HepG2 (cell line): Measurements from ENCODE around the gene TNFSF12. TPM values are rescaled to one million over a fixed set of nuclear protein-coding genes. Genes with fewer than 3 reads are reported as not detected.

Source experiments
- DPF2 ChIP-seq: sonication (generic); formaldehyde crosslinking; IDR thresholded peaks from 2 replicates; pipeline ENCODE4 v1.4.0; 2020; ENCODE audit warnings: mild to moderate bottlenecking, low read depth, missing genetic modification reagents, borderline replicate concordance
- EHMT2 ChIP-seq: fragments of 200-600 bp; sonication (generic); IDR thresholded peaks from 2 replicates; pipeline ENCODE4 v1.7.0; 2017; ENCODE audit warnings: antibody characterized with exemption, low read depth, low read length, borderline replicate concordance
- ERF ChIP-seq: IDR thresholded peaks from 2 replicates; pipeline ENCODE4 v1.6.1; 2018; ENCODE audit warnings: missing biosample characterization, missing genetic modification reagents
- FOXK1 ChIP-seq: sonication (generic); formaldehyde crosslinking; IDR thresholded peaks from 2 replicates; pipeline ENCODE4 v1.4.0; 2020; ENCODE audit warnings: low read depth, missing genetic modification reagents, borderline replicate concordance
- HNRNPLL ChIP-seq: fragments of 200-400 bp; formaldehyde crosslinking; IDR thresholded peaks from 2 replicates; pipeline ENCODE4 v1.6.1; 2017; ENCODE audit warnings: mild to moderate bottlenecking, low read depth, low read length; ENCODE audit not compliant: poor library complexity, severe bottlenecking
- HOXA7 ChIP-seq: sonication (generic); formaldehyde crosslinking; IDR thresholded peaks from 2 replicates; pipeline ENCODE4 v1.8.1; 2022; ENCODE audit warnings: mild to moderate bottlenecking, missing genetic modification reagents, moderate library complexity
- KMT2A ChIP-seq: sonication (generic); formaldehyde crosslinking; IDR thresholded peaks from 2 replicates; pipeline ENCODE4 v1.4.0; 2020; ENCODE audit warnings: missing genetic modification reagents
- NFAT5 ChIP-seq: sonication (generic); formaldehyde crosslinking; IDR thresholded peaks from 2 replicates; pipeline ENCODE4 v1.4.0; 2020; ENCODE audit warnings: missing genetic modification reagents
- SOX6 ChIP-seq, 2 experiments: fragments of 450-650 bp in 1 of 2; sonication (generic) in 1 of 2; formaldehyde crosslinking in 1 of 2; IDR thresholded peaks; 2 replicates each; pipeline versions ENCODE4 v1.4.0 to v1.6.1; 2017 to 2020; ENCODE audit warnings: antibody characterized with exemption in 1 of 2, mild to moderate bottlenecking in 1 of 2, missing genetic modification reagents in 1 of 2
- TAF1 ChIP-seq: sonication (generic); formaldehyde crosslinking; IDR thresholded peaks from 2 replicates; pipeline ENCODE4 v1.4.0; 2020; ENCODE audit warnings: missing genetic modification reagents
- U2AF1 ChIP-seq: fragments of 200-400 bp; formaldehyde crosslinking; optimal IDR thresholded peaks from 2 replicates; pipeline ENCODE3; 2017; ENCODE audit warnings: mild to moderate bottlenecking, low read depth, low read length
- ZFP36 ChIP-seq: fragments of 150-350 bp; IDR thresholded peaks from 2 replicates; pipeline ENCODE4 v1.6.1; 2018; ENCODE audit warnings: borderline replicate concordance, low read length, low read depth; ENCODE audit not compliant: partially characterized antibody
- ZNF142 ChIP-seq: sonication (generic); formaldehyde crosslinking; IDR thresholded peaks from 2 replicates; pipeline ENCODE4 v1.4.0; 2020; ENCODE audit warnings: missing genetic modification reagents
- polyA plus RNA-seq, 8 experiments: library from polyadenylated mRNA; depleted of rRNA in 3 of 8; stranded (reverse) in 7 of 8; unstranded in 1 of 8; fragments of >200 nt; fragmentation: Illumina TruSeq in 4 of 8; extraction: Trizol in 4 of 8; gene quantifications; 2 replicates each; pipeline versions ENCODE4 v1.2.1 to v1.2.3, GENCODE V29; 2011 to 2016; ENCODE audit warnings: low read depth in 4 of 8, missing spikeins in 1 of 8, mixed read lengths in 1 of 8; ENCODE audit not compliant: insufficient read depth in 1 of 8
- total RNA-seq, 5 experiments: library from RNA; depleted of rRNA; stranded (reverse); fragments of >200 nt; fragmentation: Illumina TruSeq; extraction: Trizol; gene quantifications; 2 replicates each; pipeline ENCODE4 v1.2.3, GENCODE V29; 2016; ENCODE audit warnings: low read depth in 1 of 5
- TF ChIP-seq, protein P1 (sequence below): sonication (generic); formaldehyde crosslinking; IDR thresholded peaks from 2 replicates; pipeline ENCODE4 v1.5.0; 2020; ENCODE audit warnings: mild to moderate bottlenecking, missing genetic modification reagents, moderate library complexity
- TF ChIP-seq, protein P2 (sequence below): IDR thresholded peaks from 2 replicates; pipeline ENCODE4 v1.6.1; 2016

Gene TNFSF12
- total and polyA plus RNA-seq, 2 of the 13 experiments (the other 11 are each of a cell fraction or from before 2014, with no cell fraction given) = 0.93 to 7.2 TPM

- TF ChIP-seq, protein P1, sequence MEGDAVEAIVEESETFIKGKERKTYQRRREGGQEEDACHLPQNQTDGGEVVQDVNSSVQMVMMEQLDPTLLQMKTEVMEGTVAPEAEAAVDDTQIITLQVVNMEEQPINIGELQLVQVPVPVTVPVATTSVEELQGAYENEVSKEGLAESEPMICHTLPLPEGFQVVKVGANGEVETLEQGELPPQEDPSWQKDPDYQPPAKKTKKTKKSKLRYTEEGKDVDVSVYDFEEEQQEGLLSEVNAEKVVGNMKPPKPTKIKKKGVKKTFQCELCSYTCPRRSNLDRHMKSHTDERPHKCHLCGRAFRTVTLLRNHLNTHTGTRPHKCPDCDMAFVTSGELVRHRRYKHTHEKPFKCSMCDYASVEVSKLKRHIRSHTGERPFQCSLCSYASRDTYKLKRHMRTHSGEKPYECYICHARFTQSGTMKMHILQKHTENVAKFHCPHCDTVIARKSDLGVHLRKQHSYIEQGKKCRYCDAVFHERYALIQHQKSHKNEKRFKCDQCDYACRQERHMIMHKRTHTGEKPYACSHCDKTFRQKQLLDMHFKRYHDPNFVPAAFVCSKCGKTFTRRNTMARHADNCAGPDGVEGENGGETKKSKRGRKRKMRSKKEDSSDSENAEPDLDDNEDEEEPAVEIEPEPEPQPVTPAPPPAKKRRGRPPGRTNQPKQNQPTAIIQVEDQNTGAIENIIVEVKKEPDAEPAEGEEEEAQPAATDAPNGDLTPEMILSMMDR (CRISPR knock-in tag) = peak; percentile 56
- TF ChIP-seq DPF2 (CRISPR knock-in tag) = 0 out of 2 replicates have a peak, but pooled peaks have one; percentile 38
- TF ChIP-seq KMT2A (CRISPR knock-in tag) = no peak
- TF ChIP-seq, protein P2, sequence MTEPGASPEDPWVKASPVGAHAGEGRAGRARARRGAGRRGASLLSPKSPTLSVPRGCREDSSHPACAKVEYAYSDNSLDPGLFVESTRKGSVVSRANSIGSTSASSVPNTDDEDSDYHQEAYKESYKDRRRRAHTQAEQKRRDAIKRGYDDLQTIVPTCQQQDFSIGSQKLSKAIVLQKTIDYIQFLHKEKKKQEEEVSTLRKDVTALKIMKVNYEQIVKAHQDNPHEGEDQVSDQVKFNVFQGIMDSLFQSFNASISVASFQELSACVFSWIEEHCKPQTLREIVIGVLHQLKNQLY (CRISPR knock-in tag) = peak; percentile 78; the same call in 1 of the 2 replicates
- peak; percentile 55; the same call in 1 of the 2 replicates for TF ChIP-seq NFAT5 (CRISPR knock-in tag)
- TF ChIP-seq EHMT2 = no peak
- TF ChIP-seq TAF1 = 0 out of 2 replicates have a peak, but pooled peaks have one; percentile 21
- TF ChIP-seq FOXK1 (CRISPR knock-in tag) = peak; percentile 31; the same call in 1 of the 2 replicates
- TF ChIP-seq ERF = 0 out of 2 replicates have a peak, but pooled peaks have one; percentile 28
- no peak for TF ChIP-seq U2AF1
- no peak for TF ChIP-seq ZFP36
- peak; percentile 54 for TF ChIP-seq HNRNPLL
- TF ChIP-seq ZNF142 (CRISPR knock-in tag) = no peak
- no peak for TF ChIP-seq SOX6 (IDR thresholded peaks at IDR 0.05)
- 0 out of 2 replicates have a peak, but pooled peaks have one; percentile 25 for TF ChIP-seq SOX6 (CRISPR knock-in tag; IDR thresholded peaks at IDR 0.05)
- TF ChIP-seq HOXA7 (CRISPR knock-in tag) = no peak
Observed at GRCh38 chr17:7557147-7557764, 8.4 kb downstream of the TNFSF12 start (continued).
